SH-SY5Y (cell line): Measurements from ENCODE around the gene ARHGAP5.

Experiments used
- GATA2 ChIP-seq: IDR thresholded peaks from 2 replicates; pipeline ENCODE4 v1.6.1; 2011; ENCODE audit warnings: mild to moderate bottlenecking, low read depth, low read length
- GATA3 ChIP-seq: IDR thresholded peaks from 2 replicates; pipeline ENCODE4 v1.6.1; 2011; ENCODE audit warnings: low read depth, mild to moderate bottlenecking, low read length, moderate library complexity

DNA sequence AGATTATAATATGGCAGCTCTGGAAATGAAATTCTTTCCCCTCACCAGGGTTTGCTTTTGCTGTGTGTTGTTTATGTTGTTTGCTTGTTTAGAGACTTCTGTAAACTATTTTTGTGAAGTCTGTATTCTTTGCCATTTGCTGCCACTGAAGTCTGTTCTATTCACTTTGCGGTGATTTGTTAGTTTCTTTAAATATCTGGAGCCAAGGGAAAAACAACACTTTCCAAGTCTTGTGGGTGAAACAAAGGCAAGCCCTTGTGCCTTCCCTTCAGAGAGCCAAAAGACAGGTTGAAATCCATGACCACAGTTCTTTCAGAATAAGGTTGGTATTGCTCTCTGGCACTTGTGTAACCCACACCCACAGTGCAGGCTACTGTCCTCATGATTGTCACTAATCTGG is 65.2 kb downstream of the ARHGAP5 start:
- no peak for TF ChIP-seq GATA2
- no peak for TF ChIP-seq GATA3
